Measurements from ENCODE around the gene TSPOAP1. TPM values are rescaled to one million over a fixed set of nuclear protein-coding genes. Genes with fewer than 3 reads are reported as not detected.

Gene TSPOAP1
- polyA plus RNA-seq, 1 of the 3 experiments (the other 2 are of a cell fraction): 0.79 TPM

- Histone ChIP-seq H3K4me2 (no peak overlapping the region), H3K27me3 (ENCODE audit: insufficient read depth) (peaks cover 11% of the 10 kb centered on the region; the same call in 1 of the 2 replicates), H2AFZ (ENCODE audit: low read depth) (no peak overlapping the region)
Measured at GRCh38 chr17:58304750-58305486, 23.7 kb downstream of the TSPOAP1 start.

GRCh38 chr17:58303971-58304749 is 24.4 kb downstream of the TSPOAP1 start:
- Histone ChIP-seq H3K9me2 (no peaks in the 10 kb centered on the region), H3K4me1 (ENCODE audit: control insufficient read depth in 1 of 2, insufficient read depth in 2 of 2, low read depth in 1 of 2, low read length in 1 of 2) (peaks cover 0 to 3% of the 10 kb centered on the region in 2 experiments; a peak in 1 of 4 replicates), H3K27ac (ENCODE audit: low read depth in 2 of 2, low read length in 1 of 2) (no peak overlapping the region), H3K4me2 (no peak overlapping the region), H3K79me2 (ENCODE audit: insufficient read depth) (no peaks in the 10 kb centered on the region), H2AFZ (ENCODE audit: low read depth) (no peak overlapping the region), H3K4me3 (ENCODE audit: low read depth in 2 of 2, low read length in 1 of 2) (no peak overlapping the region), H3K36me3 (replicated peaks in 1 of 2; ENCODE audit: control insufficient read depth in 1 of 2, insufficient read depth in 2 of 2, low read length in 1 of 2) (no peaks in the 10 kb centered on the region), H3K27me3 (ENCODE audit: insufficient read depth) (peaks cover 11% of the 10 kb centered on the region; the same call in 1 of the 2 replicates), H4K20me1 (ENCODE audit: insufficient read depth) (no peaks in the 10 kb centered on the region), H3K9me3 (no peaks in the 10 kb centered on the region), H3K9ac (no peak overlapping the region), H3F3A (replicated peaks; ENCODE audit: insufficient read depth) (no peaks in the 10 kb centered on the region)
- ChIA-PET CTCF (interaction anchor here (0.5 to 3.8 kb wide), 49 partner anchors 8 to 701 kb away, joined by 3 to 29 read pairs (median 4); partner anchors contain the start of genes MPO, RNF43 and SUPT4H1), POLR2A (interaction anchor here (1.2 kb wide), 1 partner anchor 49 kb away, joined by 3 read pairs; the partner anchor contains the start of gene SUPT4H1)
- peak; percentile 93 for DNase-seq
- TF ChIP-seq SMC3 (IDR thresholded peaks at IDR 0.05; ENCODE audit: low read depth, low read length): peak; percentile 83
- TF ChIP-seq, protein P1, sequence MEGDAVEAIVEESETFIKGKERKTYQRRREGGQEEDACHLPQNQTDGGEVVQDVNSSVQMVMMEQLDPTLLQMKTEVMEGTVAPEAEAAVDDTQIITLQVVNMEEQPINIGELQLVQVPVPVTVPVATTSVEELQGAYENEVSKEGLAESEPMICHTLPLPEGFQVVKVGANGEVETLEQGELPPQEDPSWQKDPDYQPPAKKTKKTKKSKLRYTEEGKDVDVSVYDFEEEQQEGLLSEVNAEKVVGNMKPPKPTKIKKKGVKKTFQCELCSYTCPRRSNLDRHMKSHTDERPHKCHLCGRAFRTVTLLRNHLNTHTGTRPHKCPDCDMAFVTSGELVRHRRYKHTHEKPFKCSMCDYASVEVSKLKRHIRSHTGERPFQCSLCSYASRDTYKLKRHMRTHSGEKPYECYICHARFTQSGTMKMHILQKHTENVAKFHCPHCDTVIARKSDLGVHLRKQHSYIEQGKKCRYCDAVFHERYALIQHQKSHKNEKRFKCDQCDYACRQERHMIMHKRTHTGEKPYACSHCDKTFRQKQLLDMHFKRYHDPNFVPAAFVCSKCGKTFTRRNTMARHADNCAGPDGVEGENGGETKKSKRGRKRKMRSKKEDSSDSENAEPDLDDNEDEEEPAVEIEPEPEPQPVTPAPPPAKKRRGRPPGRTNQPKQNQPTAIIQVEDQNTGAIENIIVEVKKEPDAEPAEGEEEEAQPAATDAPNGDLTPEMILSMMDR (IDR thresholded peaks at IDR 0.05): peak; percentile 77
- no peak for TF ChIP-seq RCOR1 (IDR thresholded peaks at IDR 0.05; ENCODE audit: low read length)
- TF ChIP-seq FOXM1 (IDR thresholded peaks at IDR 0.05; ENCODE audit: low read depth): no peak
- TF ChIP-seq TAF1 (IDR thresholded peaks at IDR 0.05; ENCODE audit: borderline replicate concordance, low read depth, low read length): no peak
- no peak for TF ChIP-seq MXI1 (IDR thresholded peaks at IDR 0.05; ENCODE audit: low read depth, low read length)
- peak; percentile 61 for TF ChIP-seq RAD21 (IDR thresholded peaks at IDR 0.05; ENCODE audit: low read length)
- no peak for TF ChIP-seq JUND (IDR thresholded peaks at IDR 0.05)
- TF ChIP-seq, protein P2, sequence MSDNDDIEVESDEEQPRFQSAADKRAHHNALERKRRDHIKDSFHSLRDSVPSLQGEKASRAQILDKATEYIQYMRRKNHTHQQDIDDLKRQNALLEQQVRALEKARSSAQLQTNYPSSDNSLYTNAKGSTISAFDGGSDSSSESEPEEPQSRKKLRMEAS (IDR thresholded peaks at IDR 0.05; ENCODE audit: low read depth): no peak
- no peak for TF ChIP-seq EZH2phosphoT487 (IDR thresholded peaks at IDR 0.05; ENCODE audit: borderline replicate concordance, low read depth)
- WGBS (ENCODE audit: low lambda C conversion rate): 42% methylated on average over 10 of the region's 10 CpGs

More at GRCh38 chr17:58304750-58305486, 23.7 kb downstream of the TSPOAP1 start:
- no peaks in the 10 kb centered on the region for H3F3A ChIP-seq (replicated peaks; ENCODE audit: insufficient read depth)
- no peak for TF ChIP-seq TEAD4 (IDR thresholded peaks at IDR 0.05; ENCODE audit: borderline replicate concordance, insufficient read depth)
- TF ChIP-seq SIN3A (IDR thresholded peaks at IDR 0.05; ENCODE audit: borderline replicate concordance, low read depth, low read length): no peak
- no peak for TF ChIP-seq SMC3 (IDR thresholded peaks at IDR 0.05; ENCODE audit: low read depth, low read length)
- TF ChIP-seq, protein P3, sequence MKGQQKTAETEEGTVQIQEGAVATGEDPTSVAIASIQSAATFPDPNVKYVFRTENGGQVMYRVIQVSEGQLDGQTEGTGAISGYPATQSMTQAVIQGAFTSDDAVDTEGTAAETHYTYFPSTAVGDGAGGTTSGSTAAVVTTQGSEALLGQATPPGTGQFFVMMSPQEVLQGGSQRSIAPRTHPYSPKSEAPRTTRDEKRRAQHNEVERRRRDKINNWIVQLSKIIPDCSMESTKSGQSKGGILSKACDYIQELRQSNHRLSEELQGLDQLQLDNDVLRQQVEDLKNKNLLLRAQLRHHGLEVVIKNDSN (IDR thresholded peaks at IDR 0.05; ENCODE audit: borderline replicate concordance, low read depth): no peak
- no peak for TF ChIP-seq MEF2A (IDR thresholded peaks at IDR 0.05; ENCODE audit: borderline replicate concordance, low read depth)
- TF ChIP-seq FOXJ3 (CRISPR knock-in tag; IDR thresholded peaks at IDR 0.05): no peak
- TF ChIP-seq YY1 (IDR thresholded peaks at IDR 0.05; ENCODE audit: low read depth): no peak
- H4K20me1 ChIP-seq (ENCODE audit: insufficient read depth): no peaks in the 10 kb centered on the region
- WGBS (ENCODE audit: low lambda C conversion rate): 45% methylated on average over 9 of the region's 14 CpGs
- no peaks in the 10 kb centered on the region for H3K9me3 ChIP-seq
- CTCF ChIA-PET: interaction anchor here (0.5 to 3.8 kb wide), 37 partner anchors 8 to 700 kb away, joined by 3 to 29 read pairs (median 4); partner anchors contain the start of genes MPO and RNF43
- peak; percentile 30 for DNase-seq
- H3K79me2 ChIP-seq (ENCODE audit: insufficient read depth): no peaks in the 10 kb centered on the region
- no peaks in the 10 kb centered on the region for H3K9me2 ChIP-seq
- H3K36me3 ChIP-seq (replicated peaks in 1 of 2; ENCODE audit: control insufficient read depth in 1 of 2, insufficient read depth in 2 of 2, low read length in 1 of 2): no peaks in the 10 kb centered on the region
- H3K4me1 ChIP-seq (ENCODE audit: control insufficient read depth in 1 of 2, insufficient read depth in 2 of 2, low read depth in 1 of 2, low read length in 1 of 2): peaks cover 0 to 3% of the 10 kb centered on the region in 2 experiments; a peak in 1 of 4 replicates
- H3K27ac ChIP-seq (ENCODE audit: low read depth in 2 of 2, low read length in 1 of 2): no peak overlapping the region
- POLR2A ChIA-PET: interaction anchor here (1.9 kb wide), 1 partner anchor 48 kb away, joined by 4 read pairs; the partner anchor contains the start of gene SUPT4H1
- no peak overlapping the region for H3K4me3 ChIP-seq (ENCODE audit: low read depth in 2 of 2, low read length in 1 of 2)
- H3K9ac ChIP-seq: no peak overlapping the region

Measured in SK-N-SH (cell line).